Measurements from ENCODE around the gene TSC2. TPM values are rescaled to one million over a fixed set of nuclear protein-coding genes. Genes with fewer than 3 reads are reported as not detected.

The TSC2 gene
- total RNA-seq, 1 donor from 2014 or later = 96.4 TPM

DNA sequence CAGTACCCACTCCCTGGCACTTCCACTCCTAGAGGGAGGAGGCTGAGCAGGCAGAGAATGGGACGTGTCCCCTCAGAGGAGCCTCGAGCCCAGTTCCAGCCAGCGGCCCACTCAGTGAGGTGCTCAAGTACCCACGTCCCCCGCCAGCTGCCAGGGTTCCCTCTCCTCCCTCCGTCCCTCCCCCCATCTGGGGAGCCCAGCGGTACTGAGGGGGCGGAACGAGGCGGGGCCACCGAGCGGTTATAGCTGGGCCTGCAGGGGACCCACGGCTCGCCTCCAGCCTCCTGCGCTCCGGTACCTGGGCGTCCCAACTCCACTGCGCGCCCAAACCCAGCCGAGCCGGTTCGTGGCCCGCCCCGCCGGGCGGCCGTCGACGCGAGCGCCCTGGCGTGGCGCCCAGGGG, 28.3 kb upstream of the TSC2 start, which contains the start of gene NPW:
TSS of gene NPW (plus strand) at position 268 of the 403 bp plus-strand sequence.
- Mint-ChIP-seq H3K9me3 (no peaks in the 10 kb centered on the region), H3K27ac (peak within 1 kb of the TSS; percentile 52), H3K36me3 (ENCODE audit: low read depth) (no peaks in the 10 kb centered on the region), H3K27me3 (ENCODE audit: insufficient read depth) (peaks cover 28% of the 10 kb centered on the region), H3K4me3 (peak within 1 kb of the TSS; percentile 42), H3K4me1 (ENCODE audit: low read depth) (peaks cover 16% of the 10 kb centered on the region)
- intact Hi-C loops (cut with micrococcal nuclease) = no loop called here
- DNase-seq (ENCODE audit: low spot score) = no peak

DNA sequence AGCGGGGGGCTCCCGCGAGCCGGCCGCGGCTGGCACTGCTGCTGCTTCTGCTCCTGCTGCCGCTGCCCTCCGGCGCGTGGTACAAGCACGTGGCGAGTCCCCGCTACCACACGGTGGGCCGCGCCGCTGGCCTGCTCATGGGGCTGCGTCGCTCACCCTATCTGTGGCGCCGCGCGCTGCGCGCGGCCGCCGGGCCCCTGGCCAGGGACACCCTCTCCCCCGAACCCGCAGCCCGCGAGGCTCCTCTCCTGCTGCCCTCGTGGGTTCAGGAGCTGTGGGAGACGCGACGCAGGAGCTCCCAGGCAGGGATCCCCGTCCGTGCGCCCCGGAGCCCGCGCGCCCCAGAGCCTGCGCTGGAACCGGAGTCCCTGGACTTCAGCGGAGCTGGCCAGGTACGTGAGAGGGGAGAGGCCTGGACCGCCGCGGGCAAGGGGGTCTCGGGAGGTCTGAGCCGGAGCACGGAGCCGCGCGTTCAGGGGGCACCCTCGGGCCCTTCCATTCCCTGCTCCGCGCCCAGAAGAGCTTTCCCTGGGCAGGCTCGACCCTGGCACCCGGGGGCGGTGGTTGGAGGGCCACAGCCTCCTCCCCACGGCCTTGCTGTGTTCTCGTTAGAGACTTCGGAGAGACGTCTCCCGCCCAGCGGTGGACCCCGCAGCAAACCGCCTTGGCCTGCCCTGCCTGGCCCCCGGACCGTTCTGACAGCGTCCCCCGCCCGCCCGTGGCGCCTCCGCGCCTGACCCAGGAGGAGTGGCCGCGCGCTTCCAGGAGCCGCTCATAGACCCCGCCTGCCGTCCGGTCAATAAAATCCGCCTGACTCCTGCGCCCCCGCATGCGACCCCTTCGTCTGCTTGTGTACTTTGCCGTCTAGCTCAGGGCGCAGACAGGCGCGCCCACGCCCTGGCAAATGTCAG, 27.6 kb upstream of the TSC2 start:
- no peak for DNase-seq (ENCODE audit: low spot score)
- peak overlapping the region; percentile 42 for H3K4me3 Mint-ChIP-seq
- intact Hi-C loops (cut with micrococcal nuclease) = loop anchor here (5.0 to 10.0 kb wide), 3 partner anchors 38 to 245 kb away; partner anchors contain the start of genes CASKIN1, GFER, NOXO1 and RNPS1
- H3K4me1 Mint-ChIP-seq (ENCODE audit: low read depth) = peaks cover 16% of the 10 kb centered on the region
- H3K27ac Mint-ChIP-seq = peak overlapping the region; percentile 52
- H3K36me3 Mint-ChIP-seq (ENCODE audit: low read depth) = no peaks in the 10 kb centered on the region
- peaks cover 27% of the 10 kb centered on the region for H3K27me3 Mint-ChIP-seq (ENCODE audit: insufficient read depth)
- H3K9me3 Mint-ChIP-seq = no peaks in the 10 kb centered on the region

DNA sequence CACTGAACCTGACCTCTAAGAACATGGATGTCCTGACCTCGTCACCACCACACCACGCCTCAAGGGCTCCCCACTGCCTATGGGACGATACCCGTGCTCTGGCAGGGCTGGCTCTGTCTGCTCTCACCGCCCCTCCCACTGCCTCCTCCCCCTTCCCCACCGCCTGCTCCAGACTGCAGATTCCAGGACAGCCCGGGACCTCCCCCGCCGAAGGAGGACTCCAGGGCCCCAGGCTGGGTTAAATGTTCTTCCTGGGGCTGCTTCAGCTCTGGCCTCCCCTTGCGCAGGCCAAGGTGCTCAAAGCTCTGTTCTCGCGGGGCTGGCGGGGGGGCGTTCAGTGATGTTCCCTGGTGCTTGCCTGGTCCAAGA, 25.1 kb upstream of the TSC2 start:
- peaks cover 16% of the 10 kb centered on the region for H3K4me1 Mint-ChIP-seq (ENCODE audit: low read depth)

DNA sequence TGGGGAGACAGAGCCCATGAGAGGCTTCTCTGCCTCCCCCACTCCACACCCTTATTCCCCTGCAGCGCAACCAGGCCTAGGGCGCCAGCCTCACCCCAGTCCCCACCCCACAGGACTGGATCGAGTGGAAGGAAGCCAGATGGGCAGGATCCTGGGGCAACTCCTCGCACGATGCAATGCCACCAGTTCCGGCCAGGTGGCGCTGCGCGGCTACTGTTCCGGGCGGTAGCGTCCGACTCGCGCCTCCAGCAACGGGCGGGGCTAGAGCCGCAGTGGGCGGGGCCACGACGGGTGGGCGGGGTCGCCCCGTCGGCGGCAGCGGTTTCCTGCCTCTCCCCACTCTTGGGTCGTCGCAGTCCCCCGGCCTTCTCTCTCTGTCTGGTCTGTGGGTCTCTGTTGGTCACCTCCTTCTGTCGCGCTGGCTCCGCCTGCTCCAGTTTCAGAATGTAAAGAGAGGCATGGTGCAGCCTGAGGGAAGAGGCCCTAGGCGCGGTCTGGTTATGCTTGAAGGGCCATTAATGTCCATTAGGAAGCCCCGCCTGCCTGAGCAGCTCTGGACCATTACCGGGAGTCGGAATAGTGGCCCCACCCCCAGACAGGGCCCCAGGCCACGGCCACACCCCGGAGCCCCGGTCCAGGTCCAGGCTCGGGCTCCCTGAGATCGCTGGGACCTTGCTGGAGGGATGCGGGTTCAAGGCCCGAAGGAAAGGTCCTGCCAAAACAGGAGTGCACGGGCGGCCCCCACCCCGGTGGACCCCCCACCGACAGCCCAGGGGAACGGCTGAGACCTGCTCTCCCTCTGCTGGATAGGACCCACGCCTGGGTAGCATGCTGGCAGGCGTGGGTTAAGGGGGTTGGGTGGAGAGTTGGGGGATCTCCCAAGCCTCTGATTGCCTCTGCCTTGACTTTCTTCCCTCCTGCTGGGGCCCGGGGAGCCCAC, 24.4 kb upstream of the TSC2 start:
- peak; percentile 92 for DNase-seq (ENCODE audit: low spot score)
- Mint-ChIP-seq H3K36me3 (ENCODE audit: low read depth) (no peaks in the 10 kb centered on the region), H3K27ac (no peak overlapping the region), H3K4me1 (ENCODE audit: low read depth) (peaks cover 16% of the 10 kb centered on the region), H3K9me3 (no peaks in the 10 kb centered on the region), H3K27me3 (ENCODE audit: insufficient read depth) (peaks cover 38% of the 10 kb centered on the region), H3K4me3 (peak overlapping the region; percentile 77)
- intact Hi-C loops (cut with micrococcal nuclease) = loop anchor here (1.0 to 10.0 kb wide), 9 partner anchors 14 to 241 kb away; partner anchors contain the start of genes CASKIN1, E4F1, GFER and NOXO1

More for the DNA sequence above, 25.1 kb upstream of the TSC2 start:
- no peaks in the 10 kb centered on the region for H3K9me3 Mint-ChIP-seq
- intact Hi-C loops (cut with micrococcal nuclease) = loop anchor here (1.0 to 10.0 kb wide), 9 partner anchors 13 to 242 kb away; partner anchors contain the start of genes CASKIN1, E4F1, GFER and NOXO1
- no peaks in the 10 kb centered on the region for H3K36me3 Mint-ChIP-seq (ENCODE audit: low read depth)
- no peak overlapping the region for H3K27ac Mint-ChIP-seq
- DNase-seq (ENCODE audit: low spot score) = no peak
- peaks cover 34% of the 10 kb centered on the region for H3K27me3 Mint-ChIP-seq (ENCODE audit: insufficient read depth)
- peak overlapping the region; percentile 77 for H3K4me3 Mint-ChIP-seq

DNA sequence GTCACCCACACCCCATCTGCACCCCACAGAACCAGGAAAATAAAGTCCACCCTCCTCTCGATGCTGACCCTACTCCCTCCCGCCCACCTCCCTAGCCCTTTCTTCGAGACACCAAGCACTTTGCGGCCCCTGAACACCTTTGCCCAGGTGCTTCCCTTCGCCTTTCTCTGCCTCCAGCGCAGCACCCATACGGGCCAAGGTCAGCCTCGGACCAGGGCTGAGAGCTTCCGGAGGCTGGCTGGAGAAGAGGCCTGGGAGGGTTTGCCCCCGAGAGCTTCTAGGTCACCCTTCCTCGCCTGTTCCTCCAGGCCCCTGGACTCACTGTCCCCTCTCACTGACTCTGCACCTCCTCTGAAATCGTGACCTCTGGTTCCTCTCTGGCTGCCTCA, 23.8 kb upstream of the TSC2 start:
- H3K9me3 Mint-ChIP-seq = no peaks in the 10 kb centered on the region
- no peak overlapping the region for H3K4me3 Mint-ChIP-seq
- no peak for DNase-seq (ENCODE audit: low spot score)
- H3K36me3 Mint-ChIP-seq (ENCODE audit: low read depth) = no peaks in the 10 kb centered on the region
- intact Hi-C loops (cut with micrococcal nuclease) = loop anchor here (5.0 to 10.0 kb wide), 3 partner anchors 42 to 241 kb away; partner anchors contain the start of genes CASKIN1, GFER, NOXO1 and RNPS1
- H3K27ac Mint-ChIP-seq = peak overlapping the region; percentile 11
- H3K4me1 Mint-ChIP-seq (ENCODE audit: low read depth) = peaks cover 16% of the 10 kb centered on the region
- H3K27me3 Mint-ChIP-seq (ENCODE audit: insufficient read depth) = peaks cover 33% of the 10 kb centered on the region

DNA sequence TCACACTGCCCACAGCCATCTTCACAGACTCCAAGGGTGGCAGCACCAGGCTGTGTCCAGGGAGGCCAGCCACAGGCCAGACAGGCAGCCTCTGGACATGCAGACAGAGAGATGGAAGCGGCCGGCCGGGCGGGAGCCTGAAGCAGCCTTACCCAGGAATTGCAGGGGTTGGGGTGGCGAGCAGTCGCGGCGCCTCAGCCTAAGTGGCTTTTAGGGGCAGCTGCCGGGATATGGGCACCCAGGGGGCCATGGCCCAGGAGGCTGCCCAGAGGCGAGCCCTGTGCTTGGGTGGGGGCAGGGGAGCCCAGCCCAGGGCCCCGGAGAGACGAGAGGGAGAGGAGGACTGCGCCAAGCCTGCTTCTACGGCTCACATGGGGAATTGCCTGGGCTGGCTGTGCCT, 22.5 kb upstream of the TSC2 start:
- H3K4me3 Mint-ChIP-seq = no peak overlapping the region
- H3K36me3 Mint-ChIP-seq (ENCODE audit: low read depth) = no peaks in the 10 kb centered on the region
- peak overlapping the region; percentile 48 for H3K27ac Mint-ChIP-seq
- intact Hi-C loops (cut with micrococcal nuclease) = loop anchor here (10.0 kb wide), 1 partner anchor 240 kb away; the partner anchor contains the start of gene RNPS1
- DNase-seq (ENCODE audit: low spot score) = no peak
- no peaks in the 10 kb centered on the region for H3K9me3 Mint-ChIP-seq
- H3K27me3 Mint-ChIP-seq (ENCODE audit: insufficient read depth) = peaks cover 32% of the 10 kb centered on the region
- H3K4me1 Mint-ChIP-seq (ENCODE audit: low read depth) = peaks cover 16% of the 10 kb centered on the region

DNA sequence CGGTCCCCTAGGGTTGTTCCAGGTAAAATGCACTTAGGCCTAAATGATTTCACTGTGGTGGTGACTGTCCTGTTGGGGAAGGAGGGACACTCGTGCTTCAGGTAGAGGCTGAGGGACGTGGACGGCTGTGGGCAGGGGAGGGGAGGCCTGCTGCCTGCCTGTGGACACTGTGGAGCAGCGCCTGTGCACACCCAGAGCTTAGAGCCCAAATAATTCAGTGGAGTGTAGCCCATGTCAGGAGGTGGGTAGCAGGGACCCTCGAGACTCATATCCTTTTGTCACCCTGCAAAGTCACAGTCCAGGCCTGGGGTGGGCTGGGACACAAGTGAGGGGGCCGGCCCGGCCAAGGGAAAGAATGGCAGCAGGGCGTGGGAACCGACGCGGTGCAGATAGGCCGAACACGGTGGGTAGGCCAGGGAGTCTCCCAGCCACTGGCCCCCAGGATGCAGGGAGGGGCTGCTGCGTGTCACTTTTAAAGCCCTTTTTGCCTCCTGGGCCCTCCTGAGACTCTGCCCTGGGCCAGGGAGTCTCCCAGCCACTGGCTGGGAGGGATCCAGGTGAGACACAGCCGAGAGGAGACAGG, 21.8 kb upstream of the TSC2 start:
- Mint-ChIP-seq H3K9me3 (no peaks in the 10 kb centered on the region), H3K4me3 (peak overlapping the region; percentile 61), H3K27me3 (ENCODE audit: insufficient read depth) (peaks cover 28% of the 10 kb centered on the region), H3K4me1 (ENCODE audit: low read depth) (peaks cover 12% of the 10 kb centered on the region), H3K27ac (no peak overlapping the region), H3K36me3 (ENCODE audit: low read depth) (no peaks in the 10 kb centered on the region)
- intact Hi-C loops (cut with micrococcal nuclease) = loop anchor here (10.0 kb wide), 1 partner anchor 239 kb away; the partner anchor contains the start of gene RNPS1
- DNase-seq (ENCODE audit: low spot score) = no peak

DNA sequence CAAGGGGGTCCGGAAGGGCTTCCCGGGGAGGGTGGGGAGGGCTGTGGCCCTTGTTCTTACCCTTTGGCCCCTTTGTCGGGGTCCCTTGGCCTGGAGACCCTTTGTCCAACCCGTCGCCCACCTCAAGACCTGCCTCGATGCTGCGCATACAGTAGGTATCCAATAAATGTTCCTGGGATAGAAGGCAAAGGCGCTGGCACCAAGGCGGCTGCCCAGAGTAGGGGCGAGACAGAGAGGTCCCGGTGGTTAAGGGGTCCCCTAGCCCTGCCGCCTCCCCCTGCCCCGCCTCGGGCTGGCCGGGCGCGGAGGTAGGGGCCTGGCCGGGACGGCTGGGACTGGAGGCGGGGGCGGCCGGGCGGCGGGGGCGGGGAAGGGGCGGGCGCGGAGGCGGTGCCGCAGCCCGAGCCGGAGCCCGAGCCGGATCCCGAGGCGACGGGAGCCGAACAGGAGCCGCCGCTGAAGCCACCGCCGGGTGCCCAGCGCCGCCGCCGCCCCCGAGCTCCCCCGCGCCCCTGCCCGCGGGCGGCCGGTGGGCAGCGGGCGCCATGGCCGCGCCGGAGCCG, 21.2 kb upstream of the TSC2 start, which contains the start of gene NHERF2:
TSS of gene NHERF2 (plus strand) at position 442 of the 563 bp plus-strand sequence. CDS start at position 546, 104 bp downstream.
- Mint-ChIP-seq H3K27me3 (ENCODE audit: insufficient read depth) (peaks cover 25% of the 10 kb centered on the region), H3K4me3 (peak within 1 kb of the TSS; percentile 61), H3K27ac (no peak within 1 kb of the TSS), H3K9me3 (no peaks in the 10 kb centered on the region), H3K4me1 (ENCODE audit: low read depth) (peaks cover 12% of the 10 kb centered on the region), H3K36me3 (ENCODE audit: low read depth) (no peaks in the 10 kb centered on the region)
- intact Hi-C loops (cut with micrococcal nuclease) = loop anchor here (10.0 kb wide), 1 partner anchor 238 kb away; the partner anchor contains the start of gene RNPS1
- DNase-seq (ENCODE audit: low spot score) = peak; percentile 20

DNA sequence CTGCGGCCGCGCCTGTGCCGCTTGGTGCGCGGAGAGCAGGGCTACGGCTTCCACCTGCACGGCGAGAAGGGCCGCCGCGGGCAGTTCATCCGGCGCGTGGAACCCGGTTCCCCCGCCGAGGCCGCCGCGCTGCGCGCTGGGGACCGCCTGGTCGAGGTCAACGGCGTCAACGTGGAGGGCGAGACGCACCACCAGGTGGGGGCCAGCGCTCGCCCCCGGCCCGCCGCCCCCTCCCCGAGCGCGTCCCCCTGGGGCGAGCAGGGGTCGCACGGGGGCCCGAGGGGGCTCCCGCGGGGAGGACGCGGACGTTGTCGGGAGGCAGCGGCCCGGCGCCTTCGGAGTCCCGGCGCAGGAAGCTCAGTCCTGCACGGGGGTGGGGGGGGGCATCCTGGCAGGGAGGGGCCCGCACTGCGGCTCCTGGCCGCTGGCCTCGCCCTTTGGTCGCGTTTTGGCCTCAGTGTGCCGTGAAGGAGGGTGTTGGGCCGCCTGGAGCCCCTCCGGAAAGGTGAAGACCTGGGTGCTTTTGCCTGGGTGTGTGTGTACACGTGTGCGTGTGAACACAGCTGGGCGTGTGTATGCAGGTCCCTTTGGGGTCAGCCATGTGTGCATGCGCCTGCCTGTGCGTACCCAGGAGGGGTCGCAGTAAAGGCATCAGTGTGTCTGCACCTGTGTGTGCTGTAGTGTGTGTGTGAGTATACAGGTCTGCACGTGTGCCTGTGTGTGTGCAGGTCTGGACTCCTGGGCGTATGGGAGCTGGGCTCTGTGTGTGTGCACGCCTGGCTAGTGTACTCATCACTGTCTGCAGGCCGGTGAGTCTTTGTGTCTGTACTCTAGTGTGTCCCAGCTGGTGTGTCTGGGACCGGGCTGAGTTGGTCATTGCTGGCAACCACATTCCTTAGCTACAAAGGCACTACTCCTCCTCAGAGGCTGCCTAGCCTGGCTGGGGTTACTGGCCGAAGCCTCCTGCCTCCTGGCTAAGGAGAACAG, 20.5 kb upstream of the TSC2 start:
- no peak overlapping the region for H3K27ac Mint-ChIP-seq
- H3K36me3 Mint-ChIP-seq (ENCODE audit: low read depth) = no peaks in the 10 kb centered on the region
- peak overlapping the region; percentile 60 for H3K4me3 Mint-ChIP-seq
- H3K27me3 Mint-ChIP-seq (ENCODE audit: insufficient read depth) = peaks cover 22% of the 10 kb centered on the region
- DNase-seq (ENCODE audit: low spot score) = no peak
- intact Hi-C loops (cut with micrococcal nuclease) = loop anchor here (10.0 kb wide), 1 partner anchor 237 kb away; the partner anchor contains the start of gene RNPS1
- peaks cover 12% of the 10 kb centered on the region for H3K4me1 Mint-ChIP-seq (ENCODE audit: low read depth)
- H3K9me3 Mint-ChIP-seq = no peaks in the 10 kb centered on the region

DNA sequence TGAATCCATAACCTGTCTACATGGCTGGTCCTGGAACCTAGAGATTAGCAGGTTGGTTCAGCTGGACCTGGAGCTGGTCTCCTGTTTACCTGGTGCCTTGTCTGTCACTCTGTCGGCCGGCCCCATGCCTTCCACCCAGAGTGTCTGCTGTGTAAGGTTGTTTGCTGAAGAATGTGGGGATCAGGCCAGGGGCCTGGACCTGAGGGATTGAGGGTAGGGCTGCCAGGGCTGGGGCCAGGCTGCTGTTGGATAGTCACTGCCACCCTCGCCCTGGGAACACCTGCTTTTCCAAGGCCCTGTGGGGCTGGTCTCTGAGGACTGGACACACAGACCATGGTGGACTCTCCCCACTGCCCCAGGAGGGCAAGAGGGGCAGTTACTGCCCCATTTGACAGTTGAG, 19.6 kb upstream of the TSC2 start:
- H3K9me3 Mint-ChIP-seq = no peaks in the 10 kb centered on the region
- no peaks in the 10 kb centered on the region for H3K36me3 Mint-ChIP-seq (ENCODE audit: low read depth)
- no peak for DNase-seq (ENCODE audit: low spot score)
- H3K27me3 Mint-ChIP-seq (ENCODE audit: insufficient read depth) = peaks cover 16% of the 10 kb centered on the region
- H3K27ac Mint-ChIP-seq = no peak overlapping the region
- peaks cover 4% of the 10 kb centered on the region for H3K4me1 Mint-ChIP-seq (ENCODE audit: low read depth)
- intact Hi-C loops (cut with micrococcal nuclease) = loop anchor here (10.0 kb wide), 1 partner anchor 237 kb away; the partner anchor contains the start of gene RNPS1
- peak overlapping the region; percentile 60 for H3K4me3 Mint-ChIP-seq

Data from activated T-helper 1 cell treated with anti-CD3 and anti-CD28 coated beads, Interleukin-12 subunit alpha, Interleukin-12 subunit beta, Interleukin-2, Interleukin-4 antibody, amounts not matched to agents 30 ng/mL and 10 ng/mL and 1 ng/mL, durations not matched to agents 14 hours and 24 hours and 36 hours (primary cell).